ENCODE results near the gene OR6N2. TPM values are rescaled to one million over a fixed set of nuclear protein-coding genes. Genes with fewer than 3 reads are reported as not detected.

The OR6N2 gene
- total RNA-seq, 1 donor from 2014 or later, result not detected

- Histone ChIP-seq H3K36me3 (no peaks in the 10 kb centered on the region), H3K27me3 (ENCODE audit: low read depth) (no peaks in the 10 kb centered on the region), H3K4me1 (no peaks in the 10 kb centered on the region), H3K9me3 (replicated peaks) (peaks cover 10% of the 10 kb centered on the region), H3K4me3 (no peak overlapping the region), H3K27ac (replicated peaks) (no peak overlapping the region)
- no peak for DNase-seq
- no peak for TF ChIP-seq CTCF (IDR thresholded peaks at IDR 0.05; ENCODE audit: borderline replicate concordance)
- intact Hi-C loops (cut with micrococcal nuclease), result no loop called here
These were observed 37.6 kb upstream of the OR6N2 start for GRCh38 chr1:158818560-158818959.

- Histone ChIP-seq H3K9me3 (replicated peaks) (no peaks in the 10 kb centered on the region), H3K4me3 (no peak overlapping the region), H3K27me3 (ENCODE audit: low read depth) (no peaks in the 10 kb centered on the region), H3K27ac (replicated peaks) (no peak overlapping the region), H3K36me3 (no peaks in the 10 kb centered on the region), H3K4me1 (no peaks in the 10 kb centered on the region)
- no peak for DNase-seq
- TF ChIP-seq CTCF (IDR thresholded peaks at IDR 0.05; ENCODE audit: borderline replicate concordance), result no peak
- intact Hi-C loops (cut with micrococcal nuclease), result no loop called here
These were observed 34.0 kb upstream of the OR6N2 start for GRCh38 chr1:158814970-158815369.

- Histone ChIP-seq H3K27me3 (ENCODE audit: low read depth) (no peaks in the 10 kb centered on the region), H3K9me3 (replicated peaks) (no peaks in the 10 kb centered on the region), H3K4me3 (no peak overlapping the region), H3K4me1 (no peaks in the 10 kb centered on the region), H3K27ac (replicated peaks) (no peak overlapping the region), H3K36me3 (no peaks in the 10 kb centered on the region)
- no peak for DNase-seq
- no peak for TF ChIP-seq CTCF (IDR thresholded peaks at IDR 0.05; ENCODE audit: borderline replicate concordance)
- intact Hi-C loops (cut with micrococcal nuclease), result no loop called here
These were observed 32.2 kb upstream of the OR6N2 start for GRCh38 chr1:158813164-158813563.

- no peak for DNase-seq
- intact Hi-C loops (cut with micrococcal nuclease), result no loop called here
- no peak overlapping the region for H3K27ac ChIP-seq (replicated peaks)
- no peaks in the 10 kb centered on the region for H3K36me3 ChIP-seq
- TF ChIP-seq CTCF (IDR thresholded peaks at IDR 0.05; ENCODE audit: borderline replicate concordance), result no peak
- no peaks in the 10 kb centered on the region for H3K27me3 ChIP-seq (ENCODE audit: low read depth)
- H3K9me3 ChIP-seq (replicated peaks), result no peaks in the 10 kb centered on the region
- H3K4me3 ChIP-seq, result no peak overlapping the region
- no peaks in the 10 kb centered on the region for H3K4me1 ChIP-seq
These were observed 31.3 kb upstream of the OR6N2 start for GRCh38 chr1:158812336-158812735.

- intact Hi-C loops (cut with micrococcal nuclease), result no loop called here
- DNase-seq, result no peak
- Histone ChIP-seq H3K27ac (replicated peaks) (no peak overlapping the region), H3K4me1 (no peaks in the 10 kb centered on the region), H3K27me3 (ENCODE audit: low read depth) (no peaks in the 10 kb centered on the region), H3K9me3 (replicated peaks) (no peaks in the 10 kb centered on the region), H3K36me3 (no peaks in the 10 kb centered on the region), H3K4me3 (no peak overlapping the region)
- TF ChIP-seq CTCF (IDR thresholded peaks at IDR 0.05; ENCODE audit: borderline replicate concordance), result no peak
These were observed 29.3 kb upstream of the OR6N2 start for GRCh38 chr1:158810311-158810710.

- H3K27me3 ChIP-seq (ENCODE audit: low read depth), result no peaks in the 10 kb centered on the region
- intact Hi-C loops (cut with micrococcal nuclease), result no loop called here
- no peak overlapping the region for H3K4me3 ChIP-seq
- no peaks in the 10 kb centered on the region for H3K4me1 ChIP-seq
- peak overlapping the region; percentile 30 for H3K27ac ChIP-seq (replicated peaks)
- H3K36me3 ChIP-seq, result no peaks in the 10 kb centered on the region
- DNase-seq, result no peak
- TF ChIP-seq CTCF (IDR thresholded peaks at IDR 0.05; ENCODE audit: borderline replicate concordance), result no peak
- H3K9me3 ChIP-seq (replicated peaks), result no peaks in the 10 kb centered on the region
These were observed 28.9 kb upstream of the OR6N2 start for GRCh38 chr1:158809862-158810261.
